ENCODE results near the gene VAV2. TPM values are rescaled to one million over a fixed set of nuclear protein-coding genes. Genes with fewer than 3 reads are reported as not detected.
"Not testable (repeated sequence)": the region's sequence is repeated elsewhere in the genome, so short reads cannot be mapped to it uniquely, and the experiment has no call there.

VAV2 gene
- total RNA-seq, 1 experiment from 2014 or later, result 24.7 TPM

GRCh38 chr9:133747309-133747708 is 244.8 kb downstream of the VAV2 start:
- POLR2A ChIA-PET, result no interaction called here
- ATAC-seq (no peak), DNase-seq (ENCODE audit: low read depth, low spot score) (no peak)
- Histone ChIP-seq H3K36me3 (ENCODE audit: control insufficient read depth, insufficient read depth, low read length) (no peaks in the 10 kb centered on the region), H3K9me3 (ENCODE audit: control insufficient read depth, insufficient read depth, low read depth, low read length) (no peaks in the 10 kb centered on the region), H3K4me1 (ENCODE audit: control insufficient read depth, insufficient read depth, low read length) (no peaks in the 10 kb centered on the region), H3K27me3 (ENCODE audit: control insufficient read depth, insufficient read depth, low read length) (peaks cover 4% of the 10 kb centered on the region), H3K27ac (ENCODE audit: low read length) (no peak overlapping the region), H3K4me3 (ENCODE audit: low read depth in 2 of 2, low read length in 2 of 2) (no peak overlapping the region)
- in situ Hi-C loops (cut with HindIII; ENCODE audit: low pct_unique_long_range_greater_than_20kb, low sequenced_read_pairs), result no loop called here
- TF ChIP-seq POLR2AphosphoS5 (IDR thresholded peaks at IDR 0.05; ENCODE audit: low read depth, low read length), result no peak
- TF ChIP-seq SIN3A (IDR thresholded peaks at IDR 0.05; ENCODE audit: borderline replicate concordance, insufficient read depth, low read depth, low read length), result no peak
- no peak for TF ChIP-seq REST (IDR thresholded peaks at IDR 0.05; ENCODE audit: insufficient read depth in 1 of 2, low read depth in 2 of 2, low read length in 1 of 2)
- TF ChIP-seq CTCF (IDR thresholded peaks at IDR 0.05), result no peak
- TF ChIP-seq TCF7L2 (IDR thresholded peaks at IDR 0.05; ENCODE audit: low read depth, low read length), result no peak
- BruUV-seq (replicated peaks), result no TSS peak
- intact Hi-C loops (cut with micrococcal nuclease; ENCODE audit: unreplicated experiment), result no loop called here
- CTCF ChIA-PET, result no interaction called here

GRCh38 chr9:133744528-133744927 is 247.6 kb downstream of the VAV2 start:
- BruUV-seq (replicated peaks); H3K27ac ChIP-seq (ENCODE audit: low read length); H3K36me3 ChIP-seq (ENCODE audit: control insufficient read depth, insufficient read depth, low read length); H3K4me3 ChIP-seq (ENCODE audit: low read depth in 2 of 2, low read length in 2 of 2); DNase-seq (ENCODE audit: low read depth, low spot score); POLR2A ChIA-PET; in situ Hi-C loops (cut with HindIII; ENCODE audit: low pct_unique_long_range_greater_than_20kb, low sequenced_read_pairs); ATAC-seq; H3K4me1 ChIP-seq (ENCODE audit: control insufficient read depth, insufficient read depth, low read length); intact Hi-C loops (cut with micrococcal nuclease; ENCODE audit: unreplicated experiment); H3K27me3 ChIP-seq (ENCODE audit: control insufficient read depth, insufficient read depth, low read length); H3K9me3 ChIP-seq (ENCODE audit: control insufficient read depth, insufficient read depth, low read depth, low read length): not testable (repeated sequence)
- CTCF ChIA-PET, result interaction anchor here (0.6 kb wide), 1 partner anchor 1788 kb away, joined by 4 read pairs; no protein-coding TSS in a partner anchor

GRCh38 chr9:133742849-133743444 is 249.2 kb downstream of the VAV2 start:
- ChIA-PET CTCF (interaction anchor here (0.6 kb wide), 1 partner anchor 230 kb away, joined by 3 read pairs; no protein-coding TSS in a partner anchor), POLR2A (no interaction called here)
- H3K27me3 ChIP-seq (ENCODE audit: control insufficient read depth, insufficient read depth, low read length), result peaks cover 4% of the 10 kb centered on the region
- H3K9me3 ChIP-seq (ENCODE audit: control insufficient read depth, insufficient read depth, low read depth, low read length), result no peaks in the 10 kb centered on the region
- BruUV-seq (replicated peaks), result no TSS peak
- in situ Hi-C loops (cut with HindIII; ENCODE audit: low pct_unique_long_range_greater_than_20kb, low sequenced_read_pairs) (no loop called here), intact Hi-C loops (cut with micrococcal nuclease; ENCODE audit: unreplicated experiment) (no loop called here)
- no peak overlapping the region for H3K4me3 ChIP-seq (ENCODE audit: low read depth in 2 of 2, low read length in 2 of 2)
- ATAC-seq, result peak; percentile 96
- H3K36me3 ChIP-seq (ENCODE audit: control insufficient read depth, insufficient read depth, low read length), result no peaks in the 10 kb centered on the region
- no peaks in the 10 kb centered on the region for H3K4me1 ChIP-seq (ENCODE audit: control insufficient read depth, insufficient read depth, low read length)
- no peak overlapping the region for H3K27ac ChIP-seq (ENCODE audit: low read length)
- TF ChIP-seq CTCF (IDR thresholded peaks at IDR 0.05) (peak; percentile 95), TCF7L2 (IDR thresholded peaks at IDR 0.05; ENCODE audit: low read depth, low read length) (no peak), POLR2AphosphoS5 (IDR thresholded peaks at IDR 0.05; ENCODE audit: low read depth, low read length) (no peak)
- peak; percentile 60 for DNase-seq (ENCODE audit: low read depth, low spot score)
